ENCODE measurements around the gene FOXRED2. TPM values are rescaled to one million over a fixed set of nuclear protein-coding genes. Genes with fewer than 3 reads are reported as not detected.
"Not testable (repeated sequence)": the region's sequence is repeated elsewhere in the genome, so short reads cannot be mapped to it uniquely, and the experiment has no call there.

Gene FOXRED2
- polyA plus RNA-seq, 1 donor: 26.2 TPM

DNA sequence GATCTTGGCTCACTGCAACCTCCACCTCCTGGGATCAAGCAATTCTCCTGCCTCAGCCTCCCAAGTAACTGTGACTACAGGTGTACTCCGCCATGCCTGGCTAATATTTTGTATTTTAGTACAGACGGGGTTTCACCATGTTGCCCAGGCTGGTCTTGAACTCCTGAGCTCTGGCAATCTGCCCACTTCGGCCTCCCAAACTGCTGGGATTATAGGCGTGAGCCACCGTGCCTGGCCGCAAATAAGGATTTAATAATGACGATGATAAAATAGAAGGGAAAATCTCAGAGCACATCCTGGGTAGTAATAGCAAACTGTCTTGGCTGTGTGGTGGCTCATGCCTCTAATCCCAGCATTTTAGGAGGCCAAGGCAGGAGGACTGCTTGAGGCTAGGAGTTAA lies 55.9 kb downstream of the FOXRED2 start:
- not testable (repeated sequence) for DNase-seq

DNA sequence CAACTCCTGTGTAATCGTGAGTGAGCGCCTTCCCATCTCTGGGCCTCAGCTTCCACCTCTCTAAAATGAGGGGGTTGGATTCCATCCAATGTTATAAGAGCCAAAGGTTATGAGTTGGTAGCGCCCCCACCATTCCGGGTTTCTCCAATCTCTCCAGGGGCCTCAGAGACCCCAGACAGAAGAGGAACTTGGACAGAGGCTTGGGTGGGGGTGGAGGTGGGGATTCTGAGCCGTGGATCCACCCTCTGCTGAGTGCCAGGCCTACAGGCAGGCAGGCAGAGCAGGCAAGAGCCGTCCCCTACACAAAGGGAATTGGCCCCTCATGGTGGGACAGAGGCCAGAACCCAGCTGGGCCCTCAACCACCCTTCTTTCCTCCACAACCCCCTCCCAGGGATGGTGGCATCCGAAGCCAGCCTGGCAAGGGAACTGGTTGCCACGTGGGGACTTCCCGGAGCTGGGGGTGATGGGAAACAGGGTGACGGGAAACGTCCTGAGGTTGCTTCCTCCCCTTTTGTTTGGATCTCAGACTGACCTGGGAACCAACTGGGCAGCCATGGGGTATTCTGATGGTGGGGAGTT lies 57.2 kb downstream of the FOXRED2 start:
- no peak for DNase-seq

DNA sequence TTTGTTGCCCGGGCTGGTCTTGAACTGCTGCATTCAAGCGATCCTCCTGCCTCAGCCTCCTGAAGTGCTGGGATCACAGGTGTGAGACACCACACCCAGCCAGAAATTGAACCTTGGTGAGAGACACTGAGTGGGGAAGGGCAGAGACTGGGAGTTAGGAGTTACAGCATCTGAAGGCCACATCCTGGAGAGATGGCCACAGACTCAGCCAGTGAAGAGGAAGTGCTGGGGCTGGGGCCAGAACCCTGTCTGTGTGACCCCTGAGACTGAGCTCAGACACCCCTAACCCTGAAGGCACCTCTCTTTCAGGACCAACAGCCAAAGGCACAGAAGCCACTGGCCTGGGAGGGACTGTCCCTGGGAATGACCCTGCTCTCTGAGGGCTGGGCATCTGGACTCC lies 59.2 kb downstream of the FOXRED2 start:
- no peak for DNase-seq

GRCh38 chr22:36445158-36445668 lies 61.6 kb downstream of the FOXRED2 start:
- DNase-seq: no peak

DNA sequence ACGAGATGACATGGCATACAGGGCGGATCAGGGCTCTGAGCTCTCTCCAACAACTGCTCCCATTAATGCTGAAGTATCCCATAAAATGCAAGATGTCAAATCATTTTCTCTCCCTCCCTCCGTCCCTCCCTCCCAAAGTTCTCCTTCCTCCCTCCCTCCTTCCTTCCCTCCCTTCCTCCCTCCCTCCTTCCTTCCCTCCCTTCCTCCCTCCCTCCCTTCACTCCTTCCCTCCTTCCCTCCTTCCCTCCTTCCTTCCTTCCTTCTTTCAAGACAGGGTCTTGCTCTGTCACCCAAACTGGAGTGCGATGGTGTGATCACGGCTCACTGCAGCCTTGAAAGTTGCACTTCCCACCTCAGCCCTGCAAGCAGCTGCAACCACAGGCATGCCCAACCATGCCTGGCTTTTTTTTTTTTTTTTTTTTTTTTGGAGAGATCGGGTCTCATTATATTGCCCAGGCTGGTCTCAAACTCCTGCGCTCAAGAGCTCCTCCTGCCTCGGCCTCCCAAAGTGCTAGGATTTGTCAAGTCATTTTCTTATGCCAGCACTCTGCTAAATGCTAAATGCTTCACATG lies 63.6 kb downstream of the FOXRED2 start:
- DNase-seq: no peak

DNA sequence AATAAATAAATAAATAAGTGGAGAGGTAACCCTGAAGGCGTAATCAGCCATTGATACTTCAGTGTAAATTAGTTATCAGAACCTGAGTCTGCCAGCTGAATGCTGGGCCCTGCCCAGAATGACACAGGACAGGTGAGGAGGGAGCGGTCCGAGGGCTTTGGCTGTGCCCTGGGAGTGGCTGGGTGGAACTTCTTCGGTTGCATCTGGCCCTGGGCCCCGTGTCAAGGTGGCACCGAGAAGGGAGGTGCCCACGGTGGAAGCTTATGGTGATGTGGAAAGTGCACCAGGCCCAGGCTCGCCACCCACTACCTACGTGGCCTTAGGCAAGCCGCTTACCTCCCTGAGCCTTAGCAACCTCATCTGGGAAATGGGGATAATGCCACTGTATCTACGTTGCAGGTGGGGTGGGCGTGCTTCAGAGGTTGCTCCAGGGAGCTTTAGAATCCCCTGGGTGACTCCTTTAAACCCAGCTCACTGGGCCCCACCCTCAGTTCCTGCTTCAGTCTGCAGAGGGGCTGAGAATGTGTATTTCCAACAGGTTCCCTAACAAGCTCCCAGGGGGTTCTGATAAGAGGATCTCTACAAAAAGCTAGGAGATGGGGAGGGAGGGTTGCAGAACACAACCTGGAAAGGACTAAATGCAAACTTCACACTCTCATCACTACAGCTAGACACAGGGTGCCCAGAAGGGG lies 64.2 kb downstream of the FOXRED2 start:
- DNase-seq: no peak

DNA sequence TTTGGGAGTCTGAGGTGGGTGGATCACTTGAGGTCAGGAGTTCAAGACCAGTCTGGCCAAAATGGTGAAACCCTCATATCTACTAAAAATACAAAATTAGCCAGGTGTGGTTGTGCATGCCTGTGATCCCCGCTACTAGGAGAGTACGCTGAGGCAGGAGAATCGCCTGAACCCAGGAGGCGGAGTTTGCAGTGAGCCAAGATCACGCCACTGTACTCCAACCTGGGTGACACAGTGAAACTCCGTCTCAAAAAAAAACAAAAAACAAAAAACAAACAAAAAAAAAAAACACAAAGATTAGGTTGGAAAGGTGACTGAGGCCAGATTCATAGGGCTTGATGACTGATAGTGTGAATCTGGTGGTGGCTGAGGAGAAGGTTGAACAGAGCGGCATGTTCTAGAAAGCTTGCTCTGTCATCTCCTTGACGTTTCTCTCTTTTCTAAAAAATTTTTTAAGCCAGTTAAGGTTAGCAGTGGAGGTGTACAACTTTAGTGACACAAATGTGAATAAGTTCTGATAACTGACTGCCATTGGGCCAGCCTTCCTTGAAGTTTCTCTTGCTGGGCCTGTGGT lies 66.3 kb downstream of the FOXRED2 start:
- no peak for DNase-seq

DNA sequence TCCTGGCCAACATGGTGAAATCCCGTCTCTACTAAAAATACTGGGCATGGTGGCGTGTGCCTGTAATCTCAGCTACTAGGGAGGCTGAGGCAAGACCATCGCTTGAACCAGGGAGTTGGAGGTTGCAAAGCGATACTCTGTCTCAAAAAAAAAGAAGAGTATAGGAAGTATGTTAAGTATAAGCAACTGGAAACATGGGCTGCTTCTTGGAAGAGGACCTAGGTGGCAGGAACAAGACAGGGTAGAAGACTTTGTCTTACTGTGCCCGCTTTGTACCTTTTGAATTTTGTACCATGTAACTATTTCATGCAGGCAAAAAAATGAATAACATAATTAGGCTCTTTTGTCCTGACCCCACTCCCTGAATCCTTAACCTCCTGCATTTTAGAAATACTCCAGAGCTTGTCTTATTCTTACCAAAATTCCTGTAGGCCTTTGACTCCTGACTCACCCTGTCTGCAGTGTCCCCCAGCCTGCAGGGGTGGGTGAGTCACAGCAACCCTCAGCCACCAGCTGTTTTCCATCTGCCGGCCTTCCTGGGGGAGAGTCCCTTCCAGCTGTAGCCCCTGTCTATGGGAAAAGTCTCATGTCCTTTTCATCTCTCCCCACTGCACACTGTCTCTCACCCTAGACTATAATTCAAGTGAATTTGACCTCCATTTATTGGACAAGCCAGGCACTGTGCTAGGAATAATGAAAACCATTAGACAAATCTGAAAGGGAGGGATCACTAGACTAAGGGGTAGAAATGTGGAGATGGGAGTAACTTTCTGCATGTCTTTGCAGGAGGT lies 67.2 kb downstream of the FOXRED2 start:
- peak; percentile 63 for DNase-seq

Other genes starting within 250 kb of the FOXRED2 start
- 263 TPM for gene MYH9, start 119.1 kb downstream of the FOXRED2 start, polyA plus RNA-seq (ENCODE audit: insufficient read length)
- 110 TPM for gene TXN2, start 25.4 kb downstream of the FOXRED2 start, polyA plus RNA-seq (ENCODE audit: insufficient read length)
- 285 TPM for gene EIF3D, start 22.1 kb upstream of the FOXRED2 start, polyA plus RNA-seq (ENCODE audit: insufficient read length)
- gene CACNG2, start 196.7 kb upstream of the FOXRED2 start, polyA plus RNA-seq (ENCODE audit: insufficient read length): not detected